Measurements from ENCODE around the gene PTPRO. TPM values are rescaled to one million over a fixed set of nuclear protein-coding genes. Genes with fewer than 3 reads are reported as not detected.

The PTPRO gene
- total RNA-seq, 1 experiment from 2014 or later, result 0.52 TPM

DNA sequence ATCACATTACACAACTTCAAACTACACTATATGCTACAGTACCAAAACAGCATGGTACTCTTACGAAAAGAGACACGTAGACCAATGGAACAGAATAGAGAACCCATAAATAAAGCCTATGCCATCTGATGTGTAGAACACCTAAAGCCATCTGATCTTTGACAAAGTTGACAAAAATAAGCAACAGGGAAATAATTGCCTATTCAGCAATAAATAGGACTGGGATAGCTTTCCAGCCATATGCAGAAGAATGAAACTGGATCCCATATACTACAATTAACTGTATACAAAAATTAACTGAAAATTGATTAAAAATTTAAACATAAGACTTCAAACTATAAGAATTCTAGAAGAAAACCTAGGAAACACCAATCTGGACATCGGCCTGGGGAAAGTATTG is 120.7 kb downstream of the PTPRO start:
- Histone ChIP-seq H2BK12ac (ENCODE audit: insufficient read length, low read depth, low read length) (no peak overlapping the region), H4K5ac (ENCODE audit: insufficient read length, low read depth, low read length) (no peak overlapping the region), H4K91ac (ENCODE audit: insufficient read length, low read depth, low read length) (no peak overlapping the region), H2BK120ac (ENCODE audit: low read depth, low read length, poor library complexity, severe bottlenecking) (no peak overlapping the region), H3K9me3 (ENCODE audit: control insufficient read depth, low read depth, low read length) (no peaks in the 10 kb centered on the region), H3K56ac (ENCODE audit: insufficient read length, low read depth, low read length) (no peak overlapping the region), H3K4me1 (ENCODE audit: insufficient read depth, low read length) (no peaks in the 10 kb centered on the region), H3K23ac (ENCODE audit: insufficient read length, low read depth, low read length) (no peak overlapping the region), H3K27ac (ENCODE audit: insufficient read length, low read depth, low read length) (no peak overlapping the region), H2BK20ac (ENCODE audit: low read depth, low read length, poor library complexity, severe bottlenecking) (no peak overlapping the region), H3K27me3 (ENCODE audit: insufficient read depth, low read length) (no peaks in the 10 kb centered on the region), H3K79me2 (ENCODE audit: insufficient read depth, low read length) (no peaks in the 10 kb centered on the region), H3K79me1 (ENCODE audit: insufficient read depth, low read depth, low read length, poor library complexity, severe bottlenecking) (no peaks in the 10 kb centered on the region), H3K14ac (ENCODE audit: insufficient read depth, low read length) (no peak overlapping the region), H4K8ac (replicated peaks; ENCODE audit: insufficient read length, low read depth, low read length) (no peak overlapping the region), H3T11ph (ENCODE audit: low read length) (no peak overlapping the region), H2AFZ (ENCODE audit: low read length) (no peak overlapping the region), H2BK15ac (ENCODE audit: low read depth, low read length) (no peak overlapping the region), H4K20me1 (ENCODE audit: control insufficient read depth, insufficient read depth, insufficient read length) (no peaks in the 10 kb centered on the region), H2BK5ac (ENCODE audit: insufficient read length, low read length) (no peak overlapping the region), H3K9ac (ENCODE audit: extremely low read depth, insufficient read length, low read length) (no peak overlapping the region), H3K18ac (ENCODE audit: insufficient read length, low read depth, low read length) (no peak overlapping the region), H3K23me2 (ENCODE audit: insufficient read length, low read depth, low read length, poor library complexity, severe bottlenecking) (no peaks in the 10 kb centered on the region), H2AK5ac (ENCODE audit: insufficient read length, low read length) (no peak overlapping the region), H3K4ac (ENCODE audit: low read depth, low read length) (no peak overlapping the region), H3K4me2 (ENCODE audit: insufficient read depth, insufficient read length, low read length) (no peak overlapping the region)
- Mint-ChIP-seq H3K36me3 (ENCODE audit: insufficient read depth in 1 of 3, low read depth in 3 of 3) (no peaks in the 10 kb centered on the region), H3K27ac (no peak overlapping the region), H3K27me3 (ENCODE audit: low read depth) (no peaks in the 10 kb centered on the region), H3K4me3 (no peak overlapping the region), H3K4me1 (no peaks in the 10 kb centered on the region), H3K9me3 (peaks cover 3 to 4% of the 10 kb centered on the region in 2 experiments; a peak in 3 of 5 replicates)
- no peak for TF ChIP-seq CTCF (conservative IDR thresholded peaks at IDR 0.05)
- no peak for DNase-seq
- WGBS (ENCODE audit: extremely low coverage, insufficient read length, low lambda C conversion rate), result no CpG with 5 or more reads among the region's 3 CpGs

Measured in H9 (cell line).